Dermis blood vessel endothelial cell (primary cell): ENCODE results near the gene CCDC93. TPM values are rescaled to one million over a fixed set of nuclear protein-coding genes. Genes with fewer than 3 reads are reported as not detected.
A peak's percentile ranks its signal among the peaks of the same experiment; 100 is the strongest.
"Not testable (repeated sequence)": the region's sequence is repeated elsewhere in the genome, so short reads cannot be mapped to it uniquely, and the experiment has no call there.

Experiments used
- DNase-seq: peaks from one replicate; pipeline ENCODE4 v3.0.0; 2010
- total RNA-seq: library from RNA; depleted of rRNA; stranded (reverse); fragments of >200 nt; gene quantifications from 2 replicates; pipeline ENCODE4 v1.2.3, GENCODE V29; 2014

Gene CCDC93
- total RNA-seq, 1 donor from 2014 or later, result 37.6 TPM

GRCh38 chr2:118045286-118045685 lies 31.4 kb upstream of the CCDC93 start:
- DNase-seq, result no peak

- DNase-seq, result no peak
Measured at GRCh38 chr2:118044854-118045253, 31.0 kb upstream of the CCDC93 start.

- no peak for DNase-seq
Measured at GRCh38 chr2:118044103-118044716, 30.3 kb upstream of the CCDC93 start.

- DNase-seq, result no peak
Measured at GRCh38 chr2:118040891-118041290, 27.0 kb upstream of the CCDC93 start.

GRCh38 chr2:118032169-118033013 lies 18.5 kb upstream of the CCDC93 start:
- peak; percentile 64 for DNase-seq

- no peak for DNase-seq
Measured at GRCh38 chr2:118031566-118031965, 17.7 kb upstream of the CCDC93 start.

GRCh38 chr2:118029025-118029424 lies 15.2 kb upstream of the CCDC93 start:
- no peak for DNase-seq

- no peak for DNase-seq
Measured at GRCh38 chr2:118021356-118021755, 7.5 kb upstream of the CCDC93 start.

- no peak for DNase-seq
Measured at GRCh38 chr2:118019821-118020220, 6.0 kb upstream of the CCDC93 start.

- DNase-seq, result peak; percentile 6
Measured at GRCh38 chr2:118016911-118017310, 3.0 kb upstream of the CCDC93 start.

- not testable (repeated sequence) for DNase-seq
Measured at GRCh38 chr2:118015761-118016160, 1.9 kb upstream of the CCDC93 start.

GRCh38 chr2:118014492-118014824 lies 588 bp upstream of the CCDC93 start:
- no peak for DNase-seq

GRCh38 chr2:118013221-118013723 lies 598 bp downstream of the CCDC93 start:
- peak; percentile 36 for DNase-seq

GRCh38 chr2:118012778-118013177 lies 1.1 kb downstream of the CCDC93 start:
- peak; percentile 29 for DNase-seq

GRCh38 chr2:118010473-118010872 lies 3.4 kb downstream of the CCDC93 start:
- no peak for DNase-seq

- DNase-seq, result no peak
Measured at GRCh38 chr2:118006861-118007260, 7.0 kb downstream of the CCDC93 start.

GRCh38 chr2:118006326-118006725 lies 7.5 kb downstream of the CCDC93 start:
- no peak for DNase-seq

GRCh38 chr2:118003396-118003824 lies 10.5 kb downstream of the CCDC93 start:
- peak; percentile 92 for DNase-seq

- no peak for DNase-seq
Measured at GRCh38 chr2:118000041-118000440, 13.8 kb downstream of the CCDC93 start.

GRCh38 chr2:117997872-117998454 lies 15.9 kb downstream of the CCDC93 start:
- DNase-seq, result no peak

- DNase-seq, result no peak
Measured at GRCh38 chr2:117996525-117996924, 17.3 kb downstream of the CCDC93 start.

- DNase-seq, result no peak
Measured at GRCh38 chr2:117994729-117995128, 19.1 kb downstream of the CCDC93 start.

- no peak for DNase-seq
Measured at GRCh38 chr2:117989854-117990438, 23.9 kb downstream of the CCDC93 start.
